ENCODE data around the gene NQO2.
"Not testable (repeated sequence)": the region's sequence is repeated elsewhere in the genome, so short reads cannot be mapped to it uniquely, and the experiment has no call there.

NQO2 gene

DNA sequence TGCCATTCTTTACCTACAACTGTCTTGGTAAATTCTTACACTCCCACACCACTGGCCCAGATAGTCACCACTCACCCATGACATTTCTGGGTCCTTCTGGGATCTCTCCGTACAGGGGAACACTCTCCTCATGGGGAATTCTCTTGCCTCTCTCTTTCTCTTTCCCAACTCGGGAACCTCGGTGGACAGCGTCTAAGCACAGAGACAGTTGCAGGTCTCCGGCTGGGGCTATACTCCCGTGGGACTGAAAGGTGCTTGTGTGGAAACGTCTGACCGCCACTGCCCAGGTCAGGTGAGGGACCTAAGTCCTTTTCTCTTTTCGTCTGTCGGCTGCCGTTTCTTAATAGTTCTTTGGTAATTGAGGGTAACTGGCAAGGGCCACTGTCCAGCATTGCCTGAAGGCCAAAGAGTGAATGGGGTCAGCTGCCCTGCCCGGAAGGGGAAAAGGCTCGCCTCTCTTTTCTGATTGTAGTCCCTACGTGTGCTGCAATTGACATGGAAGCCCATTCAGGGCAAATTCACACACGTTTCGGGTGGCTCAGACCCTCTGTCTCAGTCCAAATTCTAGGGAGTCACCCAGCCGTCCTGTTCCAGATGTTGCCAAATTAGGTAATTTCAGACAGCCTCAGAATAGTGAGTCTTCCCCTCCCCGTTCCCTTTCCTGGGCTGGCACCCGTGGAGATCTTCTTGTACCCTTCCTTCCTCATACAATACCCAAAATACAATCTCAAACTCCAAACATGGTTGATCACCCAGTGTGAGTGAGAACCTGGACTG, 37.4 kb downstream of the NQO2 start:
- DNase-seq (ENCODE audit: low read depth in 1 of 2, low spot score in 1 of 2): no peak

DNA sequence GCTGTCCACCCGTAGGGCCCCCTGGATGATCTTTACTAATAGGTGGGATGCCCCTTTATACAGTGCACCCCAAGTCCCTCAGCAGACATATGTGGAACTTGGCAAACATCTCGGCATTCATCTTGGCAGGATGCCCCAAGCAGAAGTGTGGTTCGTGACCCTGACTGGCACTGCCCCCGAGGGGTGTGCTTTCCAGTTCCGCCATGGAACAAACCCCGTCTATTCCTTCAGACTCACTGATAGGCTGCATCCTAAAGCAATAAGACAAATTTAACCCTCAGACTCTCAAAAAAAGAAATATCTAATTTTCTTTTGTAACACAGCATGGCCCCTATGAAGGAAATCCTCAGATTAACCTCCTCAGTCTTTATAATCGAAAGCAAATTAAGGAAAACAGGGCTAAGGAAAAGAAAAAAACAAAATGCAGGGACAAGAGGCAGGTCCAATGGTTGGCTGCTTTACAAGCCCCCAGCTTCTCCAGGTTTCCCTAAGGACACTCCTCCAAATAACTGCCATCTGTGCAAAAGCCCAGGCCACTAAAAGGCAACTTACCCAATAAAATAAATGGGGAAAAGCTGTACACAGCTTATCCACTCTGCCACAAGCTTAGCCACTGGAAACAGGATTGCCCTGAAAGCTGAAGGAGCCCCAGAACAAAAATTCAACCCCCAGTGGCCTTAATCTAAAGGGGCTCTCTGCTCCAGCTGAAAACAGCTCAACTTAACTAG, 38.1 kb downstream of the NQO2 start:
- no peak for DNase-seq (ENCODE audit: low read depth in 1 of 2, low spot score in 1 of 2)

DNA sequence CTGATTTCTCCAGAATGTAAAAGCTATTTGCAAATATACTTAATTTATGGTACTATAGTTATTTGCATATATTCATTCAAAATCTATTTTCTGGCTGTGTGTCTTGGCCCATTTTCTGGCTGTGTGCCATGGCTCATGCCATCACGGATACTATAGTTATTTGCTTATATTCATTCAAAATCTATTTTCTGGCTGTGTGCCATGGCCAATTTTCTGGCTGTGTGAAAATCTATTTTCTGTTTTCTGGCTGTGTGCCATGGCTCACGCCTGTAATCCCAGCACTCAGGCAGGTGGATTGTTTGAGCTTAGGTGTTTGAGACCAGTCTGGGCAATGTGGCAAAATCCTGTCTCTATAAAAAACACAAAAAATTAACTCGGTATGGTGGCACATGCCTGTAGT, 39.7 kb downstream of the NQO2 start:
- DNase-seq (ENCODE audit: low read depth in 1 of 2, low spot score in 1 of 2): no peak

DNA sequence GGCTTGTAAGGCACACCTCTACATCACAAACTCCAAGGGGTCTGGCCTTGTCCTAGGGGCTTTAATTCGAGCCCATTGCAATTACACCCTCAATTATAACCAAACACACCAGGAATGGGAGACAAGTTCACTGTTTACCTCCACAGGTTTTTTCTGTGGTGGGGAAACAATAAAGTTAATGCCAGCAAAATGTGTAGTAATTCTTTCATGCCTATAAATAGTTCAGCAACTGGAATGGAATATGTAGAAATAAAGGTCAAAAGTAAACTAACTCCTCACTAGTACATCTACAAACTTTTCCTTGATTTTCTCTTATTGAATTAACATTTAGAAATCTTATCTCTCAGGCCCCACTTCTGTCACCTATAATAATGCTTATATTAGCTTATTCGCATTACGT, 41.5 kb downstream of the NQO2 start:
- DNase-seq (ENCODE audit: low read depth in 1 of 2, low spot score in 1 of 2): no peak

DNA sequence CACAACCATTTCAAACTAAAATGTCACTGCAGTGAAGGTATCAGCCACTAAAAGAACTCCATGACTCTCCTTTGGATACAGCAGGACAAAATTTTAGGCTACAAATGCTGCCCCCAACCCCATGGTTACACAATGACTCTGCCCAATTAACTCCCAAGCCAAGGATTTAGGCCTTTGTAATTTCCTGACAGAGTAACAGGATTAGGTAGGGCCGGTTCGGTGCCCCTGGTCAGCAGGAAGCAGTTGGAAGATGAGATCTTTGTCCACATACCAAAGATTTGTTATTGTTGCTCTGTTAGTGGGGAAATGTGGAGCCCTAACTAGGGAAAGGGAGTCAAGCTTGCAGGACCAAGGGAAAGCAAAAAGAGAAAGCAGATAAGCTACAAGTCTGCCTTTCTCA, 41.9 kb downstream of the NQO2 start:
- no peak for DNase-seq (ENCODE audit: low read depth in 1 of 2, low spot score in 1 of 2)

DNA sequence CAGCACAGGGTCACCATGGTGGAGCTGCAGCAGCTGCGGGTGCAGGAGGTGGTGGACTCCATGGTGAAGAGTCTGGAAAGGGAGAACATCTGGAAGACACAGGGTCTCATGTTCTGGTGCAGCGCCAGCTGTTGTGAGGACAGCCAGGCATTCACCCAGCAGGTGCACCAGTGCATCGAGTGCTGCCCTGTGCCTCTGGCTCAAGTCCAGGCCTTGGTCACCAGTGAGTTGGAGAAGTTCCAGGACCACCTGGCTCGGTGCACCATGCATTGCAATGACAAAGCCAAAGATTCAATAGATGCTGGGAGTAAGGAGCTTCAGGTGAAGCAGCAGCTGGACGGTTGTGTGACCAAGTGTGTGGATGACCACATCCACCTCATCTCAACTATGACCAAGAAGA, 45.7 kb downstream of the NQO2 start:
- no peak for DNase-seq (ENCODE audit: low read depth in 1 of 2, low spot score in 1 of 2)

DNA sequence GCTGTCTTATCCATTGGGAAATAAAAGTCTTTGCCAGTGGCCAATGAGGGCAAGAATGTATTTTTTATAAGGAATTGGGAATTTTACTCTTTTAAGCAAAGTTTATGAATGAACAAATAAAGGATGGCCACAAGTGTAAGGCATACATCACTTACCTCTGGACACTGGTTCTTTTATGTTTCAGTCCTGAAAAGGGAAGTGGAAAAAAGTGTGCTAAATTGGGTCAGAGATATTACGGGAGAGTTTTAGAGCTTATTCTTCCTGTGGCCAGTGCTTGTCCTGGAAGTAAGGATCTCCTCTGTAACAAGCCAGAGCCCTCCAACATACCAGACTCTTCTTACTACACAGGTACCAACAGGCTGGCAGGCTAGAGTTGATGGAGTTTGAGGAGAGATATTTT, 46.1 kb downstream of the NQO2 start:
- DNase-seq (ENCODE audit: low read depth in 1 of 2, low spot score in 1 of 2): no peak

DNA sequence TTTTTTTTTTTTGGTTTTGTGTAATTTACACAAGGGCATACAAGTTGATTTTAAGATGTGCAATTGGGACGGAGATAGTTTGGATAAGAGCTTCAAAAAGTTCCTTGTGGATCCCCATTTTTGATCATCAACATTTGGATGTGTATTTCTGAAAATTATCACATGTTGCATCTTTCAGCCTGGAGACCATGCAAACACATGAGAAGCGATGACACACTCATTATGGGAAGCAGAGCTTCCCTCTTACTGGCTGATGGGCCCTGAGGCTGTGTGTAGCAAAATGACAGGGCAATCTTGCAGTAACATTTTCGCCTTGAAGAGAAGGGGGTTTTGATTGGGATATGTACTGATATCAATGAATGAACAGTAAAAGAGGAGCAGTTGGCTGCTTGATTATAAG, 46.6 kb downstream of the NQO2 start:
- no peak for DNase-seq (ENCODE audit: low read depth in 1 of 2, low spot score in 1 of 2)

DNA sequence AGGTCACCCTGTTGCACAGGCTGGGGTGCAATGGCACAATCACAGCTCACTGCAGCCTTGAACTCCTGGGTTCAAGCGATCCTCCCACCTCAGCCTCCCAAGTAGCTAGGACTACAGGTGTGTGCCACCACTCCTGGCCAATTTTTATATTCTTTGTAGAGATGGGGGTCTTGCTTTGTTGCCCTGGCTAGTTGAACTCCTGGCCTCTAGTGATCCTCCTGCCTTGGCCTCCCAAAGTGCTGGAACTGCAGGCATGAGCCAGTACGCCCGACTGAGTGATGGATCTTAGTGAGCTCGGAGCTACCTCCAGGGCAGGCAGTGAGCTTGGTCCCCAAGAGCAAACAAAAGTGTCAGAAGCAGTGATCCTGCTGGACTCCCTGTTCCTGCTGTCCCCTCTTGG, 48.3 kb downstream of the NQO2 start:
- not testable (repeated sequence) for DNase-seq (ENCODE audit: low read depth in 1 of 2, low spot score in 1 of 2)

DNA sequence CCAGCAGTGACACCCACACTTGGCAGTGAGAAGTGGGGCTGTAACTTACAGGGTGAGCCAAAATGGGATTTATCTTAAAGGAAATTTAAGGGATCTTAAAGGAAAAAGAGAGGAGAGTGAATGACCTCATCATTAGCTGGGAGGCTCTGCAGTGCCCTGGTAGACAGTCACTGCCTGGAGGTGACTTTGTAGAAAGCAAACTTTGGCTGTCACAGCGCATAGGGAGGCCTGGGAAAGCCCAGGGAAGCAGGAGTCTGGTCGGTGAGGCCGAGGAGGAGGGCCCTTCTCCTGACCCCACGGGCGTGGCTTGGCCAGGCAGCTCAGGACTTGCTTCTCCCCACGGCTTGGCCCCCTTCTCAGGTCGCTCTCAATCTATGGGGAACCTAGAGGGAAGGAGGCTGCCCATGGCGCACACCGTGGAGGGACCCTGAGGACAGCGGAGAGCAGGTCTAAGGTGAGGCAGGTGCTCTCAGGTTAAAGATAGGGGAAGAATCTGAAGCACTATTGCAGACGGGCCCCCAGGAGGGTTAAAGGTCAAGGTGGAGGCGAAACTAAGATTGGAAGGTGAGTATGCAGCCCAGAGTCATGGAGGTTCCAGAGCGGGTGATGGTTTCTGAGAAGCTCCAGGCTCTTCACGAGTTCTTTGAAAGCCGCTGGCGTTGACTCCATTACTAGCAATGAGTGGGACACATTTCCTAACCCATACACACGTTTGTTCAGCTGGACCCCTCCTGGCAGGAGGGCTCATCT, 53.0 kb downstream of the NQO2 start:
- DNase-seq (ENCODE audit: low read depth in 1 of 2, low spot score in 1 of 2): no peak

DNA sequence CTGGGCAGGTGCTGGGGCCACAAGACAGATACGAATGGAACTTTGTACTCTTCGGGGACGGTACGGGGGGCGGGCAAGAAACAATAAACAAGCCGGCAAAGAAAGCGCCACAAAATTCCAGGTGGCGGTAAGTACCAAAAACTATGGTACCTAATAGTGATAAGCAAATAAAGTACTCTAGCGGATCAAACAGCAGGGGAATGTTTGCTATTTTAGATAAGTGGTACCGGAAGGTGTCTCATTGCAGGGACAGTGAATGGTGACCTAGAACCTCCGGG, 53.5 kb downstream of the NQO2 start:
- no peak for DNase-seq (ENCODE audit: low read depth in 1 of 2, low spot score in 1 of 2)

DNA sequence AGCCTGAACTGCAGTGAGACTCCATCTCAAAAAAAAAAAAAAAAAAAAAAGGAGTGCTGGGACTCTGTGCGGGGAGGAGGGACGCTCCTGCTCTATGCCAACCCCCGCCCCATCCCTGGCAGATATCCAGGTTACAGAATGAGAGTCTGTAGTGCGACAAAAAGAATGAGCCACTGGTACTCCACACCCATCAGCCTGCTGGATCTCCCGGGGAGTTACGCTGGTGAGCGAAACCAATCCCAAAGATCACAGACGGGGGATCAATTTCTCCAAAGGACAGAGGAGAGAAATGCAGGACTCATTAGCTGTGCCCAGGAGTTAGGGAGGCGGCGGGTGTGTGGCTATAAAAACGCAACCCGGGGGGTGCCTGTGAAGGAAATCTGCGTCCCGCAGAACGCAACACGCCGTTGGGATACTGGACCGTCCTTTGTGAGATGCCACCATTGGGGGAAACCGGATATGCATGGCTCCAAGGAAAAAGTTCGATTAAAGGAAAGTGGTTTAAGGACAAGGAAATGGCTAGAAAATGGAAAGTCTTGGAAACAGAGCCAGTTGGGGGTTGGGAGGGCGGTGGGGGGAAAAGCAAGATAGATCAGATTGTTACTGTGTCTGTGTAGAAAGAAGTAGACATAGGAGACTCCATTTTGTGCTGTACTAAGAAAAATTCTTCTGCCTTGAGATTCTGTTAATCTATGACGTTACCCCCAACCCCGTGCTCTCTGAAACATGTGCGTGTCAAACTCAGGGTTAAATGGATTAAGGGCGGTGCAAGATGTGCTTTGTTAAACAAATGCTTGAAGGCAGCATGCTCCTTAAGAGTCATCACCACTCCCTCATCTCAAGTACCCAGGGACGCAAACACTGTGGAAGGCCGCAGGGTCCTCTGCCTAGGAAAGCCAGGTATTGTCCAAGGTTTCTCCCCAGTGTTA, 54.8 kb downstream of the NQO2 start:
- DNase-seq (ENCODE audit: low read depth in 1 of 2, low spot score in 1 of 2): not testable (repeated sequence)

DNA sequence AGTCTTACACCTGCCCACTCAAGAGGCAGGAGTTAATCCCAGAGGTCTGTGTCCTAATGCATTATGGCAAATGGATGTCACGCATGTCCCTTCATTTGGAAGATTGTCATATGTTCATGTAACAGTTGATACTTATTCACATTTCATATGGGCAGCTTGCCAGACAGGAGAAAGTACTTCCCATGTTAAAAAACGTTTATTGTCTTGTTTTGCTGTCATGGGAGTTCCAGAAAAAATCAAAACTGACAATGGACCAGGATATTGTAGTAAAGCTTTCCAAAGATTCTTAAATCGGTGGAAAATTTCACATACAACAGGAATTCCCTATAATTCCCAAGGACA, 55.4 kb downstream of the NQO2 start:
- DNase-seq (ENCODE audit: low read depth in 1 of 2, low spot score in 1 of 2): not testable (repeated sequence)

DNA sequence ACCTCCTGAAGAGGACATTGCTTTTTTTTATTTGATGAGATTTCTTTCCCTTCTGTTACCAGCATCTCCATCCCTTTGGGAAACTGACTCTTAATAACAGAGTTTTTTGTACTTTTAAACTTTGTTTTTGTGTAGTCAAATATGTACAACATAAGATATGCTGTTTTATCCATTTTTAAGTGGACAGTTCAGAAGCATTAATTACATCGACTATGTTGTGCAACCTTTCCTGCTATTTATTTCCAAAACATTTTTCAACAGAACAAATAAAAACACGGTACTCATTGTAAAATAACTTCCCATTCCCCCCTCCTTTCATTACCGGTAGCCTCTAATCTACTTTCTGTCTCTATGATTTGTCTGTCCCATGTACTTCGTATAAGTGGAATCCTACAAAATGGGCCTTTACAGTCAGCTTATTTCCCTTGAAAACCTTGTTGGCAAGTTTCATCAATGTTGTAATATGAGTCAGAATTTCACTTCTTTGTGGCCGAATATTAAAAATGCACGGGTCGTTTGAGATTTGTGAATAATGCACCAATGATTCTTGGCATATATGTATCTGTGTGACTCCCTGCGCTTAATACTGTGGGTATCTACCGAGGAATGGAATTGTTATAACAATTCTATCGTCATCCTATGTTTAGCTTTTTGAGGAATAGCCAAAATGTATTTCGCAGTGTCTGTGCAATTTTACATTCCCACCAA, 57.5 kb downstream of the NQO2 start:
- no peak for DNase-seq (ENCODE audit: low read depth in 1 of 2, low spot score in 1 of 2)

DNA sequence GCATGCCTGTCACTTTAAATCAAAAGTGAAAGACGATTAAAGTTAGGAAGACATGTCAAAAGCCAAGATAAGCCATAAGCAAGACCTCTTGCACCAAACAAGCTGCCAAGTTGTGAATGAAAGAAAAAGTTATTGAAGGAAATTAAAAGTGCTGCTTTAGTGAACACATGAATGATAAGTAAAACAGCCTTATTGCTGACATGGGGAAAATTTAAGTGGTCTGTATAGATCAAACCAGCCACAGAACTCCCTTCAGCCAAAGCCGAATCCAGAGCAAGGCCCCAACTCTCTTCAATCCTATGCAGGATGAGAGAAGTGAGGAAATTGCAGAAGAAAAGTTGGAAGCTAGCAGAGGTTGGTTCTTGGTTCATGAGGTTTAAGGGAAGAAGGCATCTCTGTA, 59.3 kb downstream of the NQO2 start:
- no peak for DNase-seq (ENCODE audit: low read depth in 1 of 2, low spot score in 1 of 2)

DNA sequence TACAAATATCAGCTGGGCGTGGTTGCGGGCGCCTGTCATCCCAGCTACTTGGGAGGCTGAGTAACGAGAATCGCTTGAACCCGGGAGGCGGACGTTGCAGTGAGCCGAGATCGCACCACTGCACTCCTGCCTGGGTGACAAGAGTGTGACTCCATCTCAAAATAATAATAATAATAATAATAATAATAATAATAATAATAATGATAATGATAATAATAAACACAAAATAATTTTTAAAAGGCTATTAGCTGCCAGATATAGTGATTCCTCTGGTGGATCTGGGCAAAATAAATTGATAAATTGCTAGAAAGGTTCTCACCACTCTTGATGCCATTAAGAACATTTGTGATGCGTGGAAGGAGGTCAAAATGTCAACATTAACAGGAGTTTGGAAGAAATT, 60.4 kb downstream of the NQO2 start:
- not testable (repeated sequence) for DNase-seq (ENCODE audit: low read depth in 1 of 2, low spot score in 1 of 2)

DNA sequence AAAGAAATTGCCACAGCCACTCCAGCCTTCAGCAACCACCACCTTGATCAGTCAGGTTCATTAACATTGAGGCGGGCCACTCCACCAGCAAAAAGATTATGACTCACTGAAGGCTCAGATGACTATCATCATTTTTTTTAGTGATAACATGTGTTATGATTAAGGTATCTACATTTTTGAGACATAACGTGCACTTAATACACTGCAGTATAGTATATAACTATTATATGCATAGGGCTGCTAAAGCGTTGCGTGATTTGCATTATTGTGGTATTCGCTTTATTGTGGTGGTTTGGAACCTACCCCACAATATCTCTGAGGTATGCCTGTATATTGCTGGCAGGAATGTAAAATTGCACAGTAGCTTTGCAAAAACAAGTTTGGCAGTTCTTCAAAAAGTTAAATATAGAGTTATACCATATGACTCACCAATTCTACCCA, 61.8 kb downstream of the NQO2 start:
- no peak for DNase-seq (ENCODE audit: low read depth in 1 of 2, low spot score in 1 of 2)

DNA sequence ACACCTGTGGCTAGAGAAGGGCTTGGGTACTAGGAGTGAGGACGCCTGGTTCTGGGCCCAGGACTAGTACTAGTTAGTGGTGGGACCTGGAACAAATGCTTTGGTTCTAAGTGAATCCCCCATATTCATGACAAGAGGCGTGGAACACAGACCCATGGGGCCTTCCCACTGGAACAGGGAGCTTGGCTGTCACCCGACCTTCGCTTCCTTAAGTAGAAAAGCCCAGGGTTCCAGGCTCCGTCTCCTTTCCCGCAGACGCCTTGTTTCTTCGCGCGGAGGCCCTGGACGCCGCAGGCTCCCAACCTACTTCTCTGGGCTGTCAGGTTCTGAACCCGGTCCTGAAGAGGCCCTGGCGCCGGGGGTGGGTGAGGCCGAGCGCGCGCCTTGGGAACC, 63.6 kb downstream of the NQO2 start:
- DNase-seq (ENCODE audit: low read depth in 1 of 2, low spot score in 1 of 2): not testable (repeated sequence)

DNA sequence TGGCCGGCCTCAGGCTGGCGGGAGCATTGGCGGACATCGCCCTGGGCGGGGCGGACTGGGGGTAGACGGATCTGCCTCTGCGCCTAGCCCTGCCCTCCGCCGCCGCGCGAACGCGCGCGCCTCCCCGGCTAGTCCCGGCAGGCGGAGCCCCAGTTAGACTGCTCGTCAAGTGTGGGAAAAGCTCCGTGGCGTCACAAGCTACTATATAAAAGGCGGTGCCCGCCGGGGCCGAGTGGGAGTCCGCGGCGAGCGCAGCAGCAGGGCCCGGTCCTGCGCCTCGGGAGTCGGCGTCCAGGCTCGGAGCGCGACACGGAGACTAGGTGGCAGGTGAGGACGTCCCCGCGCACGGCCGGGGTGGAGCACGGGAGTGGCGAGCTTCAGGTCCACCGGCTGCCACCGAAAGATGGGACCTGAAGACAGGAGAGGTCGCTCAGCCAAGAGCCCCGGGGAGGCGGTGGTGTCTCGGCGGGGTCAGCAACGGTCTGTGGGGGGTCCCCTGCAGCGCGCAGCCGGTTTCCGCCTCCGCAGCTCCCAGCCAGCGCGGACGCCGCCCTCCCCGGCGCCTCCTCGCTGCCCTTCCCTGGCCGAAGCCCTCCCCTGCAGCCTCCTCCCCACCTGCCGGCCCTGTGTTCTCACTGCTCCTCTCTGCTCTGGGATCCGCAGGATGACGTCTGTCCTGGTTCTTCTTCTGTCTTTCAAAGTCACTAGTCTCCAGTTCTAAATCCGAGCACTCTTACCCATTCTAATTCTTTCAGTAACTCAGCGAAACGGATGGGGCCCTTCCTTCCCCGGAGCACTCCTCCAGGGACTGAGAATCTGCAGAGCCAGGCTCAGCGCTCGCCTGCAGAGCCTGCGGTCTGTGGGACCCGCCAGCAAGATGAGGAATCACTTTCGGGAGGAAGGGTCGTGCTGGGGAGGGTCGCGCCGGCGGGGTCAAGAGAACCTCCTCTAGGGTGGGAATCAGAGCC, 64.3 kb downstream of the NQO2 start:
- peak; percentile 82 to 84 for DNase-seq (ENCODE audit: low read depth in 1 of 2, low spot score in 1 of 2)

Measured in stimulated activated CD4-positive, alpha-beta T cell treated with anti-CD3 and anti-CD28 coated beads, Interleukin-15, amount 100 ng/mL, for 1 hour (primary cell).